Glutamatergic neuron (in vitro differentiated cells): ENCODE results near the gene MVD. TPM values are rescaled to one million over a fixed set of nuclear protein-coding genes. Genes with fewer than 3 reads are reported as not detected.

Source experiments
- DNase-seq: peaks from one replicate; pipeline ENCODE4 v3.0.0; 2022
- H3K27ac Mint-ChIP-seq: one replicate; pipeline ENCODE4 v1.8.0; 2020; ENCODE audit warnings: mild to moderate bottlenecking, mixed read lengths, inconsistent platforms; ENCODE audit not compliant: unreplicated experiment
- H3K27me3 Mint-ChIP-seq: one replicate; pipeline ENCODE4 v1.8.0; 2020; ENCODE audit warnings: mild to moderate bottlenecking, moderate library complexity, mixed read lengths, inconsistent platforms; ENCODE audit not compliant: unreplicated experiment
- H3K36me3 Mint-ChIP-seq: one replicate; pipeline ENCODE4 v1.8.0; 2020; ENCODE audit warnings: mild to moderate bottlenecking, mixed read lengths, inconsistent platforms; ENCODE audit not compliant: unreplicated experiment
- H3K4me1 Mint-ChIP-seq: one replicate; pipeline ENCODE4 v1.8.0; 2020; ENCODE audit warnings: mild to moderate bottlenecking, low read depth, mixed read lengths, inconsistent platforms; ENCODE audit not compliant: unreplicated experiment
- H3K4me3 Mint-ChIP-seq: one replicate; pipeline ENCODE4 v1.8.0; 2020; ENCODE audit warnings: mild to moderate bottlenecking, mixed read lengths, inconsistent platforms; ENCODE audit not compliant: unreplicated experiment
- H3K9me3 Mint-ChIP-seq: one replicate; pipeline ENCODE4 v1.8.0; 2020; ENCODE audit warnings: mild to moderate bottlenecking, moderate library complexity, mixed read lengths, inconsistent platforms; ENCODE audit not compliant: unreplicated experiment
- CTCF ChIP-seq: fragments of 200-600 bp; sonication (generic); IDR thresholded peaks from one replicate; pipeline ENCODE4 v1.5.0; 2021; ENCODE audit not compliant: partially characterized antibody, unreplicated experiment
- total RNA-seq: library from RNA; stranded (reverse); fragmentation: NEBNext Ultra II Directional; extraction: Animal tissue kit (Norgen Biotek cat#: 25700); gene quantifications from one replicate; pipeline ENCODE4 v1.2.1, GENCODE V29; 2021; ENCODE audit not compliant: unreplicated experiment

Gene MVD
- total RNA-seq, 1 donor from 2014 or later = 227 TPM

- H3K36me3 Mint-ChIP-seq = no peaks in the 10 kb centered on the region
- H3K27ac Mint-ChIP-seq = no peak overlapping the region
- TF ChIP-seq CTCF = no peak
- H3K27me3 Mint-ChIP-seq = peaks cover 14% of the 10 kb centered on the region
- no peak for DNase-seq
- peaks cover 11% of the 10 kb centered on the region for H3K4me1 Mint-ChIP-seq
- peak overlapping the region; percentile 52 for H3K4me3 Mint-ChIP-seq
- peaks cover 8% of the 10 kb centered on the region for H3K9me3 Mint-ChIP-seq
These were observed 3.7 kb downstream of the MVD start for GRCh38 chr16:88659160-88659559.

- peak overlapping the region; percentile 52 for H3K4me3 Mint-ChIP-seq
- peaks cover 11% of the 10 kb centered on the region for H3K4me1 Mint-ChIP-seq
- H3K9me3 Mint-ChIP-seq = peaks cover 6% of the 10 kb centered on the region
- no peak for TF ChIP-seq CTCF
- no peaks in the 10 kb centered on the region for H3K36me3 Mint-ChIP-seq
- peaks cover 14% of the 10 kb centered on the region for H3K27me3 Mint-ChIP-seq
- H3K27ac Mint-ChIP-seq = no peak overlapping the region
- no peak for DNase-seq
These were observed 4.2 kb downstream of the MVD start for GRCh38 chr16:88658714-88659113.

- Mint-ChIP-seq H3K27ac (no peak overlapping the region), H3K4me1 (peaks cover 11% of the 10 kb centered on the region), H3K4me3 (no peak overlapping the region), H3K9me3 (peaks cover 4% of the 10 kb centered on the region), H3K36me3 (no peaks in the 10 kb centered on the region), H3K27me3 (peaks cover 10% of the 10 kb centered on the region)
- no peak for TF ChIP-seq CTCF
- DNase-seq = no peak
These were observed 5.5 kb downstream of the MVD start for GRCh38 chr16:88657371-88657770.

- H3K36me3 Mint-ChIP-seq = no peaks in the 10 kb centered on the region
- H3K9me3 Mint-ChIP-seq = peaks cover 4% of the 10 kb centered on the region
- no peak for TF ChIP-seq CTCF
- H3K27ac Mint-ChIP-seq = no peak overlapping the region
- no peak for DNase-seq
- H3K27me3 Mint-ChIP-seq = peaks cover 10% of the 10 kb centered on the region
- H3K4me1 Mint-ChIP-seq = peaks cover 11% of the 10 kb centered on the region
- H3K4me3 Mint-ChIP-seq = no peak overlapping the region
These were observed 6.5 kb downstream of the MVD start for GRCh38 chr16:88656291-88656980.

- peaks cover 9% of the 10 kb centered on the region for H3K4me1 Mint-ChIP-seq
- H3K27ac Mint-ChIP-seq = no peak overlapping the region
- H3K36me3 Mint-ChIP-seq = no peaks in the 10 kb centered on the region
- peaks cover 8% of the 10 kb centered on the region for H3K27me3 Mint-ChIP-seq
- no peak overlapping the region for H3K4me3 Mint-ChIP-seq
- no peak for TF ChIP-seq CTCF
- DNase-seq = no peak
- peaks cover 2% of the 10 kb centered on the region for H3K9me3 Mint-ChIP-seq
These were observed 7.1 kb downstream of the MVD start for GRCh38 chr16:88655733-88656281.
